DMS153 treated with DMSO at 0.1 percent for 48 hours (cell line): ENCODE results near the gene UGT3A2.

Experiments used
- DNase-seq: peaks from one replicate; lab custom pipeline; 2025; ENCODE audit not compliant: unreplicated experiment; lab: John Stamatoyannopoulos, UW

UGT3A2 gene, protein sequence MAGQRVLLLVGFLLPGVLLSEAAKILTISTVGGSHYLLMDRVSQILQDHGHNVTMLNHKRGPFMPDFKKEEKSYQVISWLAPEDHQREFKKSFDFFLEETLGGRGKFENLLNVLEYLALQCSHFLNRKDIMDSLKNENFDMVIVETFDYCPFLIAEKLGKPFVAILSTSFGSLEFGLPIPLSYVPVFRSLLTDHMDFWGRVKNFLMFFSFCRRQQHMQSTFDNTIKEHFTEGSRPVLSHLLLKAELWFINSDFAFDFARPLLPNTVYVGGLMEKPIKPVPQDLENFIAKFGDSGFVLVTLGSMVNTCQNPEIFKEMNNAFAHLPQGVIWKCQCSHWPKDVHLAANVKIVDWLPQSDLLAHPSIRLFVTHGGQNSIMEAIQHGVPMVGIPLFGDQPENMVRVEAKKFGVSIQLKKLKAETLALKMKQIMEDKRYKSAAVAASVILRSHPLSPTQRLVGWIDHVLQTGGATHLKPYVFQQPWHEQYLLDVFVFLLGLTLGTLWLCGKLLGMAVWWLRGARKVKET

DNA sequence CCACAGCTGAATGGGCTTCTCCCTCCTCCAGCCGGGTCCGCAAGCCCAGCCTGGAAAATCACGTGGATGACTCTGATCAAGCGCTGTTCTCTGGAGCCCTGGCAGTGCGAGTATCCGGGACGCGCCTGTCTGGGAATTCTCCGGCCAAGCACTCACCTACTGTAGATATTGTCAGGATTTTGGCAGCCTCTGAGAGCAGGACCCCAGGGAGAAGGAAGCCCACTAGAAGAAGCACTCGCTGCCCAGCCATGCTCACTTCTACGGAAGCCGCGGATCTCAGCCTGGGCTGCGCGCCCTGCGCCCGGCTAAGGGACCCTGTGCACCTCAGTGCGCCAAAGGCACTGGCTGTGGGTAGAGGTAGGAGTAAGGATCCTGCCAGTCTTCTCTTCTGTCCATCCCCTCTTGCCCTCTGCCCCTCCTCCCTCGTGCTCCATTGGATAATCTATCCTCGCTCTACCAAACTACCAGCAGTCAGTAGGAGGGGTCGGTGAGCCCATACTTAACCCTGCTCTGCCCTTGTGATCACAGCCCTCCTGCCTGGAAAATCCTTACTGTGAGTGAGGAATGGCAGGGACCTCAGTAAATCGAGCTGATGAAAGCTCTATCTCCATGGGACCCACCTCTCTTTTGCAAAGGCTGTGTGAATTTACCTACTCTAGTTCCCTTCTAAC lies at the start of gene UGT3A2:
Gene UGT3A2, minus strand, starts transcription at position 343 of the 671 bp plus-strand sequence. Its CDS starts 93 bp downstream, at position 250.
- no peak for DNase-seq

GRCh38 chr5:36111238-36111637 lies 44.6 kb upstream of the UGT3A2 start:
- no peak for DNase-seq

- no peak for DNase-seq
Observed at GRCh38 chr5:36108758-36109460, 42.2 kb upstream of the UGT3A2 start.

GRCh38 chr5:36105819-36106218 lies 39.1 kb upstream of the UGT3A2 start:
- DNase-seq, result no peak

GRCh38 chr5:36099748-36100147 lies 33.1 kb upstream of the UGT3A2 start:
- no peak for DNase-seq

DNA sequence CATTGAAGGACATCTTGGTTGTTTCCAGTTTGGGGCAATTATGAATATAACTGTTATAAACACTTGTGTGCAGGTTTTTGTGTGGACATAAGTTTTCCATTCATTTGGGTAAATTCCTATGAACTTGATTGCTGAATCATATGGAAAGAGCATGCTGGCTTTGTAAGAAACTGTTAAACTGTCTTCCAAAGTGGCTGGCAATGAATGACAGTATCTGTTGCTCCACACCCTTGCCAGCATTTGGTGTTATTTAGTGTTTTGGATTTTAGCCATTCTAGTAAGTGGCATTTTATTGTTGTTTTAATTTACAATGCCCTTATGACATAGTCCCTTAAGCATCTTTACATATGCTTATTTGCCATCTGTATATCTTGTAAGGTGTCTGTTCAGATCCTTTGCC lies 29.8 kb upstream of the UGT3A2 start:
- no peak for DNase-seq

- DNase-seq, result no peak
Observed at GRCh38 chr5:36089989-36090388, 23.3 kb upstream of the UGT3A2 start.

- peak; percentile 66 for DNase-seq
Observed at GRCh38 chr5:36079200-36079781, 12.6 kb upstream of the UGT3A2 start.

- no peak for DNase-seq
Observed at GRCh38 chr5:36078430-36078829, 11.7 kb upstream of the UGT3A2 start.

DNA sequence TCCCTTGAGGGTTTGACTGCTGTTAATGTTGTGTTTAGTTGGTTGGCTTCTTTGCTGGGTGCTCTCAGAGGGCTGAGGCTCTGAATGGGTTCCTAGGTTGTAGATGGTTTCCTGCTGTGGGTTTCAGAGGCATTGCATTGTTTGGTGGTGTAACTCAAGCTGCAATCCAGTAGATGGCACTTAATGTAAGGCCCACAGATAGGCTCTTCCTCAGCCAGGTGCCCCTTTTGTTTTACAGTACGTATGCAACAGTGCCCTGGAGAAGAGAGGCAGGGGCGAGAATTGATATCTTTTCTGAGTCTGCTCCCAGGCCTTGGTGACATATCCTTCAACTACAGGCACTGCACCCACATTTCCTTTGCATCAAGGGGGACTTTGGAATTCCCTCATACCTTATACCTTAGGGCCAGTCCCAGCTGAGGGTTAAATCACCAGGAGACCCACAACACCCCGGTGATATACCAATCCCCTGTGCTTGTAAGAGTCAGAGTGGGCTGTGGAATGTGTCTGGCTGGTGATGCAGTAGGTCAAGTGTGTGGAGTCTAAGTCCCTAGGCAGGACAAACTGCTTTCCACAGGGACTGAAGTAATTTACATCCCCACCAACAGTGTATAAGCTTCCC lies 7.0 kb upstream of the UGT3A2 start:
- no peak for DNase-seq

GRCh38 chr5:36070687-36071571 lies 4.2 kb upstream of the UGT3A2 start:
- no peak for DNase-seq

DNA sequence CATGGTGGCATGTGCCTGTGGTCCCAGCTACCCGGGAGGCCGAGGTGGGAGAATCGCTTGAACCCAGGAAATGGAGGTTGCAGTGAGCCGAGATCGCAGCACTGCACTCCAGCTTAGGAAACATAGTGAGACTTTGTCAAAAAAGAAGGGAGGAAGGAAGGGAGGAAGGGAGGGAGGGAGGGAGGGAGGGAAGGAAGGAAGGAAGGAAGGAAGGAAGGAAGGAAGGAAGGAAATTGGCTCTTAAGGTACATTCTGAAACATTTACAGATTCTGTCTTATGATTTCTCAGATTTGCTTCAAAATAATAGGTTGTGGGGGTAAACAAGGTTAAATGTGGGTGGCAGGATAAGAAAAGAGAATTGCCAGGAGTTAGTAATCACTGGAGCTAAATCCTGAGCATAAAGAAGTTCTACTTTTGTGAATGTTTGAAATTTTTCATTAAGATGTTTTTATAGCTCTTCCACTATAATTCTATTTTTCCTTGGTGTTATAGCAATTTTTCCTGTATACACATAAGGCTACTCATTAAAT lies 2.1 kb upstream of the UGT3A2 start:
- no peak for DNase-seq

GRCh38 chr5:36066001-36066539 lies 612 bp downstream of the UGT3A2 start:
- DNase-seq, result no peak

- no peak for DNase-seq
Observed at GRCh38 chr5:36060420-36060887, 6.2 kb downstream of the UGT3A2 start.

DNA sequence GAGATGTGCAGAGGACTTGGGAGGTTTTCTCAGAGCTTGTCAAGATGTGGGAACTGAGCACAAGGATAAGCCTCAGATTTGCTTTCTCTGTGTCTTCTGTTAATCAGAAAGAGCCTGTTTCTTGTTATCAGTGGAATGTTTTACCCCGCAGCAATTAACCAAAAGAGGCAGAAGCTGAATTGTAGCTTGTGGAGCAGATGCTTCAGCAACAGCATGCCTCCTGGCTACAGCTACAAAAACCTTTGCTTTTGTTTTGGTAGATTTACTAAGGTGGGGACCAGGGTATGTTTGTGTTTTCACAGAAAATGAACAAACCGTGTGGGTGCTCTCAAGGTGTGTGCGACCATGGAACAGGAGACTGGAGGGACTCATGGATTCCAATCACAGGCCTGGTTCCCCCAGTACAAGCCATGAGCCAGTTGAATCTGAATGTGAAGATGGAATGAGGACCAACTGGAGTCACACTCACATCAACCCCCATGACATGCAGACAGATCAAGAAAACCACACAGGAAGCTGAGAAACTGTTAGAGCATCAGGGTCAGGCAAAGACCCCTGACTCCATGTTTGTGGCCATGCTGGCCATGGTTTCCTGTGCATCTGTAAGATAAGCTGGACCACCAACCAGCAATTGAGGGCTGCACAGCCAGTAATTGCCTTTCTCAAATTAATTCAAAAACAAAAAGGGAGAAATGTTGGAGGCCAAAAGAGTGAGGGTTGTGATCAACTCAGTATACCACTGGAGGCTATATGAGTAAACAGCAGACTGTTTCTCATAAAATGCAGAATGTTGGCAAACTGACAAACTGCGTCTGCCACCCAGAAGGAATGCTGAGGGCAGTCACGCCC lies 6.9 kb downstream of the UGT3A2 start:
- no peak for DNase-seq

- DNase-seq, result no peak
Observed at GRCh38 chr5:36058776-36059175, 7.9 kb downstream of the UGT3A2 start.

GRCh38 chr5:36057386-36057785 lies 9.3 kb downstream of the UGT3A2 start:
- DNase-seq, result no peak

DNA sequence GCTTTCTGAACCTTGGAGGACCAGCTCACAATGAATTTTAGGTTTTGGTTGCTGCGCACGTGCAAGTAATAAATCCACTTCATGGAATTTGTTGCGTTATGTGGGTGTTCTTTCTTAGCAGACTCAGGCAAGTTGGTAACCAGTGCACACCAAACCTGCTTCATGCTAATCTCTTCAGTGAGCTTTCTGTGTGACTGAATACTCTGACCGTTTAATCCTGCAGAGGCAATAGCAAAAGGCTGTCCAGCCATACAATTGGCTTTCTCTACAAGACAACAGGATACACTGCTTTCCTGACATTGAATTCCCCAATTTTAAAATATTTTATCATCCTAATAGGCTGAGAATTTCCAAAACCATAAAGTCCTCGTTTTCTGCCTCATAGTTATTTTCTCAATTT lies 10.3 kb downstream of the UGT3A2 start:
- DNase-seq, result no peak
